Putamen (tissue), 1 donor: ENCODE results near the gene MPZ.
"Not testable (repeated sequence)": the region's sequence is repeated elsewhere in the genome, so short reads cannot be mapped to it uniquely, and the experiment has no call there.

Source experiments
- DNase-seq: peaks from one replicate; pipeline ENCODE4 v3.0.0-alpha.2; 2016; ENCODE audit warnings: low spot score

Gene MPZ

GRCh38 chr1:161255302-161255701, 54.5 kb downstream of the MPZ start:
- not testable (repeated sequence) for DNase-seq
